ENCODE measurements around the gene ADGRV1. TPM values are rescaled to one million over a fixed set of nuclear protein-coding genes. Genes with fewer than 3 reads are reported as not detected.
"Not testable (repeated sequence)": the region's sequence is repeated elsewhere in the genome, so short reads cannot be mapped to it uniquely, and the experiment has no call there.

Gene ADGRV1
- total RNA-seq, 4 donors from 2014 or later: 2.5 to 7.5 (median 4.5) TPM

- H3K4me3 ChIP-seq: no peak overlapping the region
- H3K27me3 ChIP-seq: no peaks in the 10 kb centered on the region
- H3K4me1 ChIP-seq: no peaks in the 10 kb centered on the region
- H3K27ac ChIP-seq: no peak overlapping the region
- TF ChIP-seq POLR2AphosphoS5 (IDR thresholded peaks at IDR 0.05) (no peak), CTCF (IDR thresholded peaks at IDR 0.05) (no peak)
- H3K9me3 ChIP-seq: peaks cover 12% of the 10 kb centered on the region
- H3K36me3 ChIP-seq: no peaks in the 10 kb centered on the region
- DNase-seq (ENCODE audit: low spot score in 2 of 2): no peak
Measured at GRCh38 chr5:90968319-90968718, 409.7 kb downstream of the ADGRV1 start.

- not testable (repeated sequence) for H3K27ac ChIP-seq; DNase-seq (ENCODE audit: low spot score in 2 of 2); H3K27me3 ChIP-seq; H3K4me1 ChIP-seq; H3K36me3 ChIP-seq; H3K4me3 ChIP-seq
- H3K9me3 ChIP-seq: peaks cover 12% of the 10 kb centered on the region
- WGBS: 88% methylated on average over 11 of the region's 11 CpGs
Measured at GRCh38 chr5:90969945-90970344, 411.3 kb downstream of the ADGRV1 start.

GRCh38 chr5:90981177-90981576 is 422.6 kb downstream of the ADGRV1 start:
- H3K4me3 ChIP-seq: no peak overlapping the region
- no peaks in the 10 kb centered on the region for H3K36me3 ChIP-seq
- H3K9me3 ChIP-seq: no peaks in the 10 kb centered on the region
- H3K27me3 ChIP-seq: no peaks in the 10 kb centered on the region
- H3K27ac ChIP-seq: no peak overlapping the region
- TF ChIP-seq POLR2A (IDR thresholded peaks at IDR 0.05): no peak
- TF ChIP-seq POLR2AphosphoS5 (IDR thresholded peaks at IDR 0.05): no peak
- no peak for TF ChIP-seq CTCF (IDR thresholded peaks at IDR 0.05)
- no peak for TF ChIP-seq EP300 (IDR thresholded peaks at IDR 0.05)
- 90% methylated on average over 5 of the region's 5 CpGs for WGBS
- DNase-seq (ENCODE audit: low spot score in 2 of 2): no peak
- H3K4me1 ChIP-seq: no peaks in the 10 kb centered on the region

GRCh38 chr5:90981821-90982220 is 423.2 kb downstream of the ADGRV1 start:
- DNase-seq (ENCODE audit: low spot score in 2 of 2): no peak
- 3% methylated on average over 1 of the region's 1 CpG for WGBS
- Histone ChIP-seq H3K36me3 (no peaks in the 10 kb centered on the region), H3K4me1 (no peaks in the 10 kb centered on the region), H3K9me3 (no peaks in the 10 kb centered on the region), H3K27ac (no peak overlapping the region), H3K4me3 (no peak overlapping the region), H3K27me3 (no peaks in the 10 kb centered on the region)
- TF ChIP-seq POLR2AphosphoS5 (IDR thresholded peaks at IDR 0.05) (no peak), EP300 (IDR thresholded peaks at IDR 0.05) (no peak), POLR2A (IDR thresholded peaks at IDR 0.05) (no peak), CTCF (IDR thresholded peaks at IDR 0.05) (no peak)

- H3K9me3 ChIP-seq: no peaks in the 10 kb centered on the region
- H3K27ac ChIP-seq: no peak overlapping the region
- H3K27me3 ChIP-seq: no peaks in the 10 kb centered on the region
- no peaks in the 10 kb centered on the region for H3K36me3 ChIP-seq
- no peak overlapping the region for H3K4me3 ChIP-seq
- TF ChIP-seq CTCF (IDR thresholded peaks at IDR 0.05) (no peak), POLR2A (IDR thresholded peaks at IDR 0.05) (no peak), EP300 (IDR thresholded peaks at IDR 0.05) (no peak), POLR2AphosphoS5 (IDR thresholded peaks at IDR 0.05) (no peak)
- WGBS: 67% methylated on average over 4 of the region's 4 CpGs
- H3K4me1 ChIP-seq: peaks cover under 1% of the 10 kb centered on the region
- no peak for DNase-seq (ENCODE audit: low spot score in 2 of 2)
Measured at GRCh38 chr5:90982576-90982975, 424.0 kb downstream of the ADGRV1 start.

- Histone ChIP-seq H3K4me3 (no peak overlapping the region), H3K36me3 (no peaks in the 10 kb centered on the region), H3K9me3 (no peaks in the 10 kb centered on the region), H3K4me1 (peaks cover 4% of the 10 kb centered on the region), H3K27ac (no peak overlapping the region), H3K27me3 (no peaks in the 10 kb centered on the region)
- no peak for TF ChIP-seq EP300 (IDR thresholded peaks at IDR 0.05)
- no peak for TF ChIP-seq POLR2AphosphoS5 (IDR thresholded peaks at IDR 0.05)
- no peak for TF ChIP-seq POLR2A (IDR thresholded peaks at IDR 0.05)
- no peak for TF ChIP-seq CTCF (IDR thresholded peaks at IDR 0.05)
- 52% methylated on average over 3 of the region's 3 CpGs for WGBS
- no peak for DNase-seq (ENCODE audit: low spot score in 2 of 2)
Measured at GRCh38 chr5:90983148-90983547, 424.6 kb downstream of the ADGRV1 start.
